ENCODE measurements around the gene DYNLT3.

DNA sequence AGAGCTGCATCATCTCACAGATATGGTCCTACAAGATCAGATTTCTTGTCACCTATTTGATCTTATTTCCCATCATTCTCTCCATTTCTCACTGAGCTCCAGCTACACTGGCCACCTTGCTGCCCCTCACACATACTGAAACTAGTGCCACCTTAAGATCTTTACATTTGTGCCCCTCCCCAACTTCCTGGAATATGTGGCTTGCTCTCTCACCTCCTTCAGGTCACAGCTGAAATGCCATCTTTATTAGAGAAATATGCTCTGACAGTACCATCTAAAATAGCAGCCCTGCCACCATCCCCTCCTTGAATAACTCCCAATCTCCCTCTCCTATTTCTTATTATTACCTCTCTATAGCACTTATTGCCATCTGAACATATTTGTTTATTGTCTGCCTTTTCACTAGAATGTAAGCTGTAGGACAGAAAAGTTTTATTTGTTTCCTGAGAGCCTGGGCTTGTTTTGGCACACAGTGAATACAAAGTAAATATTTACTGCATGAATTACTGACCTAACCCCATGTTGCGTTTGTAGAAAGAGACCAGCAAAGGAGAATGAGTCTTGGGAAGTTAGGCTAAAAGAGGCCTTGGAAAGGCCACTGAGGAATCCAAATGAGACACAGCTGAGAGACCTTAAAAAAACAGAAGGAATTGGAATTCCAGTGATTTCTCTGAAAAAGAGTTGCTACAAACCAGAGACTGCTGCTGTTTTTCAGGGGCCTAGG lies 22.7 kb downstream of the DYNLT3 start:
- TF ChIP-seq, protein P1, sequence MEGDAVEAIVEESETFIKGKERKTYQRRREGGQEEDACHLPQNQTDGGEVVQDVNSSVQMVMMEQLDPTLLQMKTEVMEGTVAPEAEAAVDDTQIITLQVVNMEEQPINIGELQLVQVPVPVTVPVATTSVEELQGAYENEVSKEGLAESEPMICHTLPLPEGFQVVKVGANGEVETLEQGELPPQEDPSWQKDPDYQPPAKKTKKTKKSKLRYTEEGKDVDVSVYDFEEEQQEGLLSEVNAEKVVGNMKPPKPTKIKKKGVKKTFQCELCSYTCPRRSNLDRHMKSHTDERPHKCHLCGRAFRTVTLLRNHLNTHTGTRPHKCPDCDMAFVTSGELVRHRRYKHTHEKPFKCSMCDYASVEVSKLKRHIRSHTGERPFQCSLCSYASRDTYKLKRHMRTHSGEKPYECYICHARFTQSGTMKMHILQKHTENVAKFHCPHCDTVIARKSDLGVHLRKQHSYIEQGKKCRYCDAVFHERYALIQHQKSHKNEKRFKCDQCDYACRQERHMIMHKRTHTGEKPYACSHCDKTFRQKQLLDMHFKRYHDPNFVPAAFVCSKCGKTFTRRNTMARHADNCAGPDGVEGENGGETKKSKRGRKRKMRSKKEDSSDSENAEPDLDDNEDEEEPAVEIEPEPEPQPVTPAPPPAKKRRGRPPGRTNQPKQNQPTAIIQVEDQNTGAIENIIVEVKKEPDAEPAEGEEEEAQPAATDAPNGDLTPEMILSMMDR (IDR thresholded peaks at IDR 0.05) = no peak
- TF ChIP-seq POLR2A (IDR thresholded peaks at IDR 0.05) = no peak

Data from heart left ventricle (tissue), 13 donors.